Central memory CD8-positive, alpha-beta T cell (primary cell): ENCODE measurements around the gene P2RX7.
A peak's percentile ranks its signal among the peaks of the same experiment; 100 is the strongest.
"Not testable (repeated sequence)": the region's sequence is repeated elsewhere in the genome, so short reads cannot be mapped to it uniquely, and the experiment has no call there.

Experiments
- ATAC-seq: fragments of 150-1000 bp; cut with Tn5 transposase; replicated peaks from 2 replicates; pipeline ENCODE4 v1.10.0; 2022; ENCODE audit warnings: mild to moderate bottlenecking, moderate FRiP score, moderate number of reproducible peaks; ENCODE audit not compliant: poor library complexity, severe bottlenecking; ENCODE audit errors: extremely low read depth
- DNase-seq, 2 donors: peaks; one replicate each; pipeline ENCODE4 v3.0.0; 2021; ENCODE audit warnings: low spot score in 2 of 2
- H3K27ac Mint-ChIP-seq: one replicate; pipeline ENCODE4 v1.8.0; 2022; ENCODE audit warnings: low read depth, mild to moderate bottlenecking, moderate library complexity, mixed read lengths
- H3K27me3 Mint-ChIP-seq: one replicate; pipeline ENCODE4 v1.8.0; 2022; ENCODE audit warnings: mixed read lengths
- H3K36me3 Mint-ChIP-seq: one replicate; pipeline ENCODE4 v1.8.0; 2022; ENCODE audit warnings: mild to moderate bottlenecking, moderate library complexity, mixed read lengths; ENCODE audit not compliant: insufficient read depth
- H3K4me1 Mint-ChIP-seq: one replicate; pipeline ENCODE4 v1.8.0; 2022; ENCODE audit warnings: mixed read lengths
- H3K4me3 Mint-ChIP-seq: one replicate; pipeline ENCODE4 v1.8.0; 2022; ENCODE audit warnings: mild to moderate bottlenecking, moderate library complexity, mixed read lengths
- H3K9me3 Mint-ChIP-seq: one replicate; pipeline ENCODE4 v1.8.0; 2022; ENCODE audit warnings: mixed read lengths

The P2RX7 gene

GRCh38 chr12:121156365-121156764 is 23.7 kb downstream of the P2RX7 start:
- H3K4me1 Mint-ChIP-seq = peaks cover 5% of the 10 kb centered on the region
- H3K27ac Mint-ChIP-seq = no peak overlapping the region
- ATAC-seq (no peak), DNase-seq (no peak)
- H3K9me3 Mint-ChIP-seq = no peaks in the 10 kb centered on the region
- peaks cover 4% of the 10 kb centered on the region for H3K36me3 Mint-ChIP-seq
- H3K27me3 Mint-ChIP-seq = no peaks in the 10 kb centered on the region
- no peak overlapping the region for H3K4me3 Mint-ChIP-seq

- ATAC-seq (no peak), DNase-seq (no peak)
- Mint-ChIP-seq H3K9me3 (no peaks in the 10 kb centered on the region), H3K27me3 (no peaks in the 10 kb centered on the region), H3K4me3 (no peak overlapping the region), H3K36me3 (peaks cover 6% of the 10 kb centered on the region), H3K4me1 (peaks cover 5% of the 10 kb centered on the region), H3K27ac (no peak overlapping the region)
Measured at GRCh38 chr12:121158085-121158484, 25.4 kb downstream of the P2RX7 start.

DNA sequence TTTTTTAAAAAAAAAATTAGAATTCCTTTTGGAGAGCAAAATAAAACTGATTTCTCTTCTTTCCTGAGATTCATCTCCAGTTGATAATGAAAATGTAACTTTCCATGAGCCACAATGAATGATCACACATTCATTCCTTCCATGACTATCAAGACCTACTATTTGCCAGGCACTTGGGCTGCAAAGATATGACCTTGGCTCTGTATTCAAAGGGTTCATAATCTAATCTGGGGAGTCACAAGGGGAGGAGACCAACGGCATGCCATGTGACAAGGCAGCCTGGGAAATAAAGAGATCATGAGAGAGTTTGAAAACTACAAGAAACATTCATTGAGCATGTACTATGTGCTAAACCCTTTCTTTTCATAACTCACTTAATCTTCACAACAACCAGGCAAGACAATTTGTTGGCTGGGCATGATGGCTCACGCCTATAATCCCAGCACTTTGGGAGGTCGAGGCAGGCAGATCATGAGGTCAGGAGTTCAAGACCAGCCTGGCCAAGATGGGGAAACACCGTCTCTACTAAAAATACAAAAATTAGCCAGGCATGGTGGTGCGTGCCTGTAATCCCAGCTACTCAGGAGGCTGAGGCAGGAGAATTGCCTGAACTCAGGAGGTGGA is 26.2 kb downstream of the P2RX7 start:
- DNase-seq, H3K4me1 Mint-ChIP-seq, H3K4me3 Mint-ChIP-seq, H3K27ac Mint-ChIP-seq, ATAC-seq, H3K36me3 Mint-ChIP-seq, H3K27me3 Mint-ChIP-seq, H3K9me3 Mint-ChIP-seq: not testable (repeated sequence)

GRCh38 chr12:121159467-121160307 is 27.0 kb downstream of the P2RX7 start:
- Mint-ChIP-seq H3K9me3 (no peaks in the 10 kb centered on the region), H3K27me3 (no peaks in the 10 kb centered on the region), H3K4me1 (peaks cover 5% of the 10 kb centered on the region), H3K27ac (peak overlapping the region; percentile 17), H3K36me3 (peaks cover 6% of the 10 kb centered on the region), H3K4me3 (no peak overlapping the region)
- DNase-seq (no peak), ATAC-seq (no peak)

DNA sequence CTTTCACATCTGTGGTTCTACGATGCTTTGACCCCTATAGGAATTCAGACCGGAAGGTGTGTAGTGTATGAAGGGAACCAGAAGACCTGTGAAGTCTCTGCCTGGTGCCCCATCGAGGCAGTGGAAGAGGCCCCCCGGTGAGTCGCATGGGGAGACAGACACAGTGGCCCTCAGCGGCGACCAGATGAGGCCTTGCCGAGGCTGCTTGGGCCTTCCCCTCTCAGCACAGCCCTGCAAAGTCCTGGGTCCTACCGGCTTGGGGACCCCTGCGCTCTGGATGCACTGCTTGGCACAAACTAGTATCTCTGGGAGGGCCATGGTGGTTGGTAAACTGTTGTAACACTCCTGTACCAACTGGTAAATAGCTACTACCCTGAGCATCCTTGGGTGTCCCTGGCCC is 29.7 kb downstream of the P2RX7 start:
- no peaks in the 10 kb centered on the region for H3K27me3 Mint-ChIP-seq
- H3K9me3 Mint-ChIP-seq = no peaks in the 10 kb centered on the region

DNA sequence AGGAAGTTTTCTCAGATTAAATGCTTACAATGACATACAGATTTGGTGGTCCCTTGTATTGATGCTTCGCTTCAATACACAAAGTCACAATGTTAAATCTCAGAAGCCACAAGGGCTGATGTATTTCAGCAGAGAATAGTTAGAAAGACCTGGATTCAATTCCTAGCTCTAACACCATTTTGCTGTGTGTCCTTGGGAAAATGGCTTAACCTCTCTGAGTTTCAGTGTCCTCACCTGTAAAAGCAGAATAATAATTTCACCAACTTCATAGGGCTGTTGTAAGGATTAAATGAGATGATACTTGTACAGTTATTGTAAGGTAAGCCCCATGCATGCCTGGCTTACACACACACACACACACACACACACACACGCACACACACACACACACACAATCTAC is 30.3 kb downstream of the P2RX7 start:
- ATAC-seq (no peak), DNase-seq (no peak)
- Mint-ChIP-seq H3K36me3 (peaks cover 8% of the 10 kb centered on the region), H3K27ac (no peak overlapping the region), H3K9me3 (no peaks in the 10 kb centered on the region), H3K4me3 (no peak overlapping the region), H3K27me3 (no peaks in the 10 kb centered on the region), H3K4me1 (peaks cover 5% of the 10 kb centered on the region)

More for the DNA sequence above, 29.7 kb downstream of the P2RX7 start:
- H3K4me1 Mint-ChIP-seq = peaks cover 5% of the 10 kb centered on the region
- H3K27ac Mint-ChIP-seq = no peak overlapping the region
- H3K4me3 Mint-ChIP-seq = no peak overlapping the region
- DNase-seq = no peak
- peaks cover 8% of the 10 kb centered on the region for H3K36me3 Mint-ChIP-seq
- no peak for ATAC-seq

- H3K4me1 Mint-ChIP-seq, H3K27ac Mint-ChIP-seq, H3K9me3 Mint-ChIP-seq, DNase-seq, ATAC-seq, H3K4me3 Mint-ChIP-seq, H3K27me3 Mint-ChIP-seq: not testable (repeated sequence)
- H3K36me3 Mint-ChIP-seq = peaks cover 10% of the 10 kb centered on the region
Measured at GRCh38 chr12:121164839-121165238, 32.2 kb downstream of the P2RX7 start.

DNA sequence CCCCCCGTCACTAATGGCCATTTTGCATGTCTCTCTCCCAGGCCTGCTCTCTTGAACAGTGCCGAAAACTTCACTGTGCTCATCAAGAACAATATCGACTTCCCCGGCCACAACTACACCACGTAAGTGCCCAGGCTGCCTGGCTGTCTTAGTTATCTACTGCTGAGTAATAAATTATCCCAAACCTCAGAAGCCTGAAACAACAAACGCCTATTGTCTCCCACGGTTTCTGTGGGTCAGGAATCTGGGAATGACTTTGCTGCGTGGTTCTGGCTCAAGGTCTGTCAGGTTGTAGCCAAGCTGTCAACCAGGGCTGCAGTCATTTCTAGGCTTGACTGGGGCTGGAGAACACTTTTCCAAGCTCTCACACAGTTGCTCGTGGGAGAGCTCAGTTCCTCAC is 32.6 kb downstream of the P2RX7 start:
- Mint-ChIP-seq H3K4me3 (no peak overlapping the region), H3K9me3 (no peaks in the 10 kb centered on the region), H3K4me1 (no peaks in the 10 kb centered on the region), H3K27me3 (no peaks in the 10 kb centered on the region), H3K27ac (no peak overlapping the region), H3K36me3 (peaks cover 13% of the 10 kb centered on the region)
- no peak for DNase-seq
- ATAC-seq = no peak

DNA sequence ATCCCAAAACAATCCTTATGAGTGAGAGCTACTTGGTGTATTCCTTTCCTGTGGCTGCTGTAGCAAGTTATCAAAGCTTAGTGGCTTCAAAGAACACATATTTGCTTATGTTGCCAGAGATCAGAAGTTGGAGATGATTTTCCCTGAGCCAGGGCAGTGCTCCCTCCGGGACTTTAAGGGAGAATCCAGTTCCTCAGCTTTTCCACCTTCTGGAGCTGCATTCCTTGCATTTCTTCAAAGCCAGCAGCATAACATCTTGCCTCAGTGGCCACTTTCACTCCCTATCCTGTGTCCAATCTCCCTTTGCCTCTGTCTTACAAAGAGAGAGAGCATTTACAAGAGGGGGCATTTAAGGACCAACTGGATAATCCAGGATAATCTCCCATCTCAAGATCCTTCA is 33.7 kb downstream of the P2RX7 start:
- no peaks in the 10 kb centered on the region for H3K4me1 Mint-ChIP-seq
- no peaks in the 10 kb centered on the region for H3K9me3 Mint-ChIP-seq
- ATAC-seq = no peak
- H3K36me3 Mint-ChIP-seq = peaks cover 11% of the 10 kb centered on the region
- H3K27me3 Mint-ChIP-seq = no peaks in the 10 kb centered on the region
- H3K27ac Mint-ChIP-seq = no peak overlapping the region
- no peak overlapping the region for H3K4me3 Mint-ChIP-seq
- no peak for DNase-seq

GRCh38 chr12:121167232-121167820 is 34.6 kb downstream of the P2RX7 start:
- ATAC-seq = no peak
- Mint-ChIP-seq H3K4me3 (no peak overlapping the region), H3K27ac (no peak overlapping the region), H3K27me3 (no peaks in the 10 kb centered on the region), H3K9me3 (no peaks in the 10 kb centered on the region), H3K36me3 (peaks cover 9% of the 10 kb centered on the region), H3K4me1 (no peaks in the 10 kb centered on the region)
- no peak for DNase-seq

- Mint-ChIP-seq H3K27ac (no peak overlapping the region), H3K4me1 (no peaks in the 10 kb centered on the region), H3K36me3 (peaks cover 9% of the 10 kb centered on the region), H3K27me3 (no peaks in the 10 kb centered on the region), H3K4me3 (no peak overlapping the region), H3K9me3 (no peaks in the 10 kb centered on the region)
- no peak for ATAC-seq
- no peak for DNase-seq
Measured at GRCh38 chr12:121167951-121168350, 35.3 kb downstream of the P2RX7 start.

DNA sequence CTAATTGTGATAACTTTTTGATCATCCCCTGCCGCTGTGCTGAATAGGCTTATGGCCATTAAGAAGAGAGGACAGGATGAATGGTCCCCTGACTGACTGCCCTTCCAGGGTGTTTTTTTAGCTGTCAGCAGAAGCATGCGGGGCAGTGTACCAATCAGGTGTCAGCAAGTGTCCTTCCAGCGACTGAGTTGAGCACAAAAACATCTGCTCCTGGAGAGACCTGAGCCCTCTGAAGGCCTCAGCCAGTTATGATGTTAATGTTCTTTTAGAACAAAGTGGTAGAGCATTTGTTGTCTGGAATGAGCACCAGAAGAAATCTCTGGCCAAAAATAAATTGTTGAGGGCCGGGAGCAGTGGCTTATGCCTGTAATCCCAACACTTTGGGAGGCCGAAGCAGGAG is 37.5 kb downstream of the P2RX7 start:
- Mint-ChIP-seq H3K36me3 (peaks cover 9% of the 10 kb centered on the region), H3K4me3 (no peak overlapping the region)

More for the DNA sequence above, 37.5 kb downstream of the P2RX7 start:
- no peaks in the 10 kb centered on the region for H3K27me3 Mint-ChIP-seq
- DNase-seq = no peak
- no peak overlapping the region for H3K27ac Mint-ChIP-seq
- H3K4me1 Mint-ChIP-seq = no peaks in the 10 kb centered on the region
- H3K9me3 Mint-ChIP-seq = no peaks in the 10 kb centered on the region
- no peak for ATAC-seq
